Fibroblast of the conjunctiva (primary cell): ENCODE results near the gene WNK2.

Experiments used
- DNase-seq: peaks from one replicate; pipeline ENCODE4 v3.0.0-alpha.2; 2010; ENCODE audit warnings: low read depth

Gene WNK2

GRCh38 chr9:93267091-93267541 is 83.2 kb downstream of the WNK2 start:
- DNase-seq, result no peak

GRCh38 chr9:93267681-93268505 is 84.0 kb downstream of the WNK2 start:
- no peak for DNase-seq

DNA sequence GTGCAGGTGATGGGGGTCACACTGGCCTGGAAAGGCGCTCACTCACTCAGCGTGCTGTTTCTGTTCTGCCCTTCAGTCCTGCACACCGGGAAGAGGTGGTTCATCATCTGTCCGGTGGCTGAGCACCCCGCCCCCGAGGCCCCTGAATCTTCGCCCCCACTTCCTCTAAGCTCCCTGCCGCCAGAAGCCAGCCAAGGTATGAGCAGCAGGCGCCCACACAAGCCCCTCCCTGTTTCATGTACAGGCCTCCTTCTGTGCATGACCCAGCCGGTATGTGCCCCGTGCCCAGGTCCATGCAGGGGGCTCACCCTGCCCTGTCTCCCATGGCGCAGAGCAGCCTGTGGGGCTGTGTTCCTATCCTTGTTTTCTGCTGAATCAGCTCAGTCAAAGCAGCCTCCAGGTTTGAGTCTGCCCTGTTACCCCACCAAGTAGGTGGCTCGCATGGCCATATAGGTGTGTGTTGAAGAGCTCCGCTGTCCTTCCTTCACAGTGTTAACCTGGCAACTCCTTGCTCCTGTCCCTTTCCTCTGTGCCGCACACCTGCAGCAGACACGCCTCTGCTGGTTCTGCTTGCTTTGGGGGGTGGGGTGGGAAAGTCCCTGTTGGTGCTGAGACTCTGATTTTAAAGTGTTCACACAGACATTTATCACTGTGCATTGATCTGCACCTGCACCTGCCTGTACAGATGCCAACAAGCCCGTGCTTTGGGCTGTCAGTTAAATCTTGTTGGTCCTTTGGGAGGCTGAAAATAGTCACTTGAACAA is 84.8 kb downstream of the WNK2 start:
- DNase-seq, result no peak

DNA sequence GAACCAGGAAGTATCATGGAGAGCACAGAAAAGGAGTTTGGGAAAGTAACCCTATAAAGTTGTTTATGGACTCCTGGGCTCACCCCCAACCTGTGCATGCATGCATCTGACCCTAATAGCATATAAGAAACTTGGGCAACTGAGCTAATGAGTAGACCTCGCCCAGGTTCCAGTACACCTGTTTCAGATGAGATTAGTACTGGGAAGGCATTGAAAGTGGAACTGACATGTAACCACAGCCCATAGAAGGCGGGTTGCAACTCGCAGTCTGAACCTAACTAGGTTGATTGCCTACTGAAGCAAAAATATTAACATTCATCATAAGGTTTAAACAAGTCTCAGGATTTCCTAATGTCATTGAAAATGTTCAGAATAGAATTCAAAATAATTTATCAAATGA is 87.0 kb downstream of the WNK2 start:
- DNase-seq, result no peak

DNA sequence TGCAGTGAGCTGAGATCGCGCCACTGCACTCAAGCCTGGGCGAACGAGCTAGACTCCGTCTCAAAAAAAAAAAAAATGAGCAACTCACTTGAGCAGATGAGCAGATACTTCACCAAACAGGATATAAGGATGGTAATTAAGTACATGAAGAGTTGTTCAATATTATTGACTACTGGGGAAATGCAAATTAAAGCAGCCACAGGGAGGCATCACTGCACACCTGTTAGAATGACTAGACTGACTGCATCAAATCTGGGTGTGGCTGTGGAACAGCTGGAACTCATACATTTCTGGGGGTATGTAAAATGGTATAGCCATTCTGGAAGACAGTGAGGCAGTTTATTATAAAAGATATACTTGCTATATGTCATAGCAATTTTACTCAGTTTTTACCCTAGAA is 93.0 kb downstream of the WNK2 start:
- no peak for DNase-seq

DNA sequence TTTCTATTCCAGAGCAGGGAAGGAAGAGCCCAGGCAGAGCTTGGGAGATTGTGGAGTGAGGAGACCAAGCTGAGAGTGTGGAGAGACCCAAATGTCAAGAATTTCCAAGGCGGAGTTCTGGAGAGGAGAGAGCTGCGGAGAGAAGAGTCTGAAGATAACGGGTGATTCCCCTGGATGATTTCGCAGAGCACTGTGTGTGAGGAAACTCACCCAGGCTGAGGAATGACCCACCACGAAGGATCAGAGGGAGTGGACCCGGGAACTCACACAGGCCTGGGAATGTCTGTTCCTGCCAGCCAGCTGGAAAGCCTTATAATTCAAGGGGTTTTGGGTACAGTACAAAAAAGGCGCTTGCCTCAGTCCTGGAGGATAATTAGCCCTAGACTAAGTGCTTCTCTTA is 94.2 kb downstream of the WNK2 start:
- DNase-seq, result no peak

DNA sequence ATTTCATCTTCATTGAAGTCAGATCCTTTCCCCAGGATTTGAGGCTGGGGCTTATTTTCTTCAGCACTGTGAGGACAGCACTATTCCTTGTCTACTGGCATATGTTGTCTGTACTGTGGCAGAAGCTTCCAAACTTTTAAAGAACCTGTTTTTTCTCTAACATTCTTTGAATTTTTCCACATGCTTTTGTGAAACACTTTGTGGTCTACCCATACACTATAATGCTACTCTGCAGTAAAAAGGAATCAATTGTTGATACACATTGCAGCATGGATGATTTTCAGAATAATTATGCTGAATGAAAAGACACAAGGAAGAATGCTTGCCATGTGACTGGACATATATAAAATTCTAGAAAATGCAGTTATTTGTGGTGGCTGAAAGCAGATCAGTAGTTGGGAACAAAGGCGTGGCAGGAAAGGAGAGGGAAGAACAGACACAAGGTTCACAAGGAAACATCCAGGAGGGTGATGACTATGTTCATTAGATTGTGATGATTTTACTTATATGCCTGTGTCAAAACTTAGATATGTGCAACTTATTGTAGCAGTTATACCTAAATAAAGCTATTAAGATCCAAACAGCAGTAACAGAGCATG is 96.8 kb downstream of the WNK2 start:
- no peak for DNase-seq

GRCh38 chr9:93286252-93287188 is 102.6 kb downstream of the WNK2 start:
- DNase-seq, result no peak

DNA sequence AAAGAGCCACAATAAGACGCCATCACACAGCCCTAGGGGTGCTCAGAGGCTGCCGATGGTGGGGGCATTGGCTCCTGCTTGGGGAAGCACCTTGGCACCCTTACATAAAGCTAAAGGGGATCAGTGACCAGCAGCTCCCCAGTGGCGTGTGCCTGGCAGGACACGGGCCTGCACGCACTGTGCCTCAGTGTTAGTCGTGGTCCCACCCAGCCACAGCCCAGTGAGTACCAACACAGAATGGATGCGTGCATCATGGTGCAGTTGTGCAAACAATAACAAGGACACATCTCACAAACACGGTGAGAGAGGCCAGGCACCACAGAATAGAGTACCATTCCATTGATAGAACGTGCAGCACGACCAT is 103.2 kb downstream of the WNK2 start:
- no peak for DNase-seq

- no peak for DNase-seq
These were observed 103.7 kb downstream of the WNK2 start for GRCh38 chr9:93287593-93287992.

GRCh38 chr9:93288341-93288740 is 104.4 kb downstream of the WNK2 start:
- DNase-seq, result no peak

- DNase-seq, result peak; percentile 16
These were observed 105.2 kb downstream of the WNK2 start for GRCh38 chr9:93288891-93289883.

GRCh38 chr9:93290495-93291434 is 106.8 kb downstream of the WNK2 start:
- DNase-seq, result no peak

DNA sequence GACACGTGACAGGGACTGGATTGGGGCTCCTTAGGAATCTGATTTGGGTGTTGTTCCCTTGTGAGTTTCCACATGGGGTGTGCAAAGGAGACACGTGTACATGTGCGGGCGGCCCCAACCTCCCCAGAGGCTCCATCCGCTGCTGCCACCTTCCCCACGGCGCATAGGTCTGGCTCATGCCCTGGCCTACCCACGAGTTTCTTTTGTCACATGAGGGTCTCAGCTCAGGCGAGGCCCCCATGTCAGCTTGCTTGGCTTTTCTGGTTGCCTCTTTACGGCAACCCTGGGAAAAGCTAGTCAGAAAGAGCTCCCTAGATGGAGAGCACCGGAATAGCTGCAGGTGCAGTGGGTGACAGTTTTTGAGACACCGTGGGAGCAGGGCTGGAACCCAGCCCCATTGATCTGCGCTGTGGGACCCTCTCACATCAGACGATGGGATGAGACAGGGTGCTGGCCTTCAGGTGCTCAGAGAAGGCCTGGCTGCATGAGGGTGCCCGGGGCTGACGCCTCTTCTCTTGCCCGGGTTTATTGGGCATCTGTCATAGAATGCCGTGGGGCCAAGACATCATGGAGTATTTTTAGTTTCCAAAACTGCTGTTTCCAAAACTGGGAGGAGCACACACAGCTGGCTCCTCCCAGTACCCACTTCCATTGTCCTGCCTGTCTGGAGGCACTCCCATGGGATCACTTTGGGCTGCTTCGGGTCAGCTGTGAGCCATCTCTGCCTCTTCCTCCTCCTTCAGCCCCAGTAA is 107.8 kb downstream of the WNK2 start:
- DNase-seq, result no peak

- no peak for DNase-seq
These were observed 108.3 kb downstream of the WNK2 start for GRCh38 chr9:93292288-93292615.

DNA sequence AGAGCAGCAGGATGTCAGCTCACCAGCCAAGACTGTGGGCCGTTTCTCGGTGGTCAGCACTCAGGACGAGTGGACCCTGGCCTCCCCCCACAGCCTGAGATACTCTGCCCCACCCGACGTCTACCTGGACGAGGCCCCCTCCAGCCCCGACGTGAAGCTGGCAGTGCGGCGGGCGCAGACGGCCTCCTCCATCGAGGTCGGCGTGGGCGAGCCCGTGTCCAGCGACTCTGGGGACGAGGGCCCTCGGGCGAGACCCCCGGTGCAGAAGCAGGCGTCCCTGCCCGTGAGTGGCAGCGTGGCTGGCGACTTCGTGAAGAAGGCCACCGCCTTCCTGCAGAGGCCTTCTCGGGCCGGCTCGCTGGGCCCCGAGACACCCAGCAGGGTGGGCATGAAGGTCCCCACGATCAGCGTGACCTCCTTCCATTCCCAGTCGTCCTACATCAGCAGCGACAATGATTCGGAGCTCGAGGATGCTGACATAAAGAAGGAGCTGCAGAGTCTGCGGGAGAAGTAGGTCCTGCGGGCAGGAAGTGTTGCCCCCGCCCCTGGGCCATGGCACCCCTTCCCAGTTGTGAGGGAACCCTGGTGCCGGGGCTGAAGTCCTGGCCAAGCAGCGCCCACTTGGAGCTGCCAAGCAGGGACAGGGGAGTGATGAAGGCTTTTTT is 108.9 kb downstream of the WNK2 start:
- DNase-seq, result no peak

DNA sequence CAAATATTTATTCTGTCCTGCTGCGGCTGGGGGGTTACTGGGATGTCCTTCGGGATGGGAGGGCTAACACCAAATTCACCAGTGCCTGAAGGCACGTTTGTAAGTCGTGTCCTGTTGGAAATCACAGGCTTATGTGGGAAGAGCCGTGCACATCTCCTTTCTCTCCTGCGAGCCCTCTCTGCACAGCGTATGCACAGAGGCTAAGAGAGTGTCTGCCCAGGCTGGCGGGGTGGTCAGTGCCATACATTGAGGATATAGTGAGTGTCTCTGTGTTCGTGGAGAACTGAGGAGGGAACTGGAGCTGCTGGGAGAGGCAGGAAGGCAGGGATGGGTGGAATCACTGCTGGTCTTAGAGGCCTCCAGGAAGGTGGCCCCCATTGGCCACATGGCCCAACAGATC is 110.1 kb downstream of the WNK2 start:
- DNase-seq, result no peak

- no peak for DNase-seq
These were observed 111.1 kb downstream of the WNK2 start for GRCh38 chr9:93295031-93295430.
